Measurements from ENCODE around the gene PPM1L. TPM values are rescaled to one million over a fixed set of nuclear protein-coding genes. Genes with fewer than 3 reads are reported as not detected.

The PPM1L gene
- total RNA-seq, 1 experiment from 2014 or later: 7.3 TPM

DNA sequence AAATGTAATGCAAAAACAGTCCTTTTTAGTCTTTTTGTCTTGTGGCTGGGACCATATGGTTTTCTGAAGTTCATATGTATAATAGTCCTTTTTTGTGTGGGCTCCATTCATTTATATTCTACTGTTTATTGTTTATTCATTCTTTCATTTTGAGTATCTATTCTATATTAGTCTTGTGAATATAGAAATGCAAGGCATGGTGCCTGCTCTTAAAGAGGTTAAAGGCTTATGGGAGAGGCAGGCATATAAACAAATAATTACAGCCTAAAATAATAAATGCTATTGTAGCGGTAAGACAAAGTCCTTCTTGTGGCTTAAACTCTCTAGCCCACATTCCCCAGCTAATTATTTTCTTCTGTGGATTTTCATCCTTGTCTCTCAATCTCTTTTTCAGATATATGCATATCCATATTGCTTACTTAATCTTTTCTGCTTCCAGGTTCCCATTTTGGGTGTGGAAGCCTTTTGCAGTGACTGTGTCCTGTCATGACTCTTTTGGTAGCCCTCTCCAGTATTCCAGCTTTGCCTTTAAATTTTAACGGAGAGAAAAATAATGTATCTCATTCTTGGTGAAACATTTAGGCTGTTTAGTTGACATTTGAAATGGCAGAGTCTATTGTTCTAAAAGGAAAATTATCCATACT, 101.6 kb downstream of the PPM1L start:
- H3K4me1 Mint-ChIP-seq: peaks cover 4 to 6% of the 10 kb centered on the region in 2 experiments; a peak in 3 of 4 replicates
- H2AK5ac ChIP-seq (ENCODE audit: insufficient read length, low read length): no peak overlapping the region
- H3K9ac ChIP-seq (ENCODE audit: extremely low read depth, insufficient read length, low read length): no peak overlapping the region
- no peak overlapping the region for H2BK15ac ChIP-seq (ENCODE audit: low read depth, low read length)
- H3K23ac ChIP-seq (ENCODE audit: insufficient read length, low read depth, low read length): no peak overlapping the region
- DNase-seq: no peak
- H2AFZ ChIP-seq (ENCODE audit: low read length): no peak overlapping the region
- H4K8ac ChIP-seq (replicated peaks; ENCODE audit: insufficient read length, low read depth, low read length): no peak overlapping the region
- no peak overlapping the region for H3K4me2 ChIP-seq (ENCODE audit: insufficient read depth, insufficient read length, low read length)
- no peak overlapping the region for H3K4me3 Mint-ChIP-seq
- peaks cover 3 to 6% (median 5%) of the 10 kb centered on the region in 3 experiments; a peak in 5 of 7 replicates for H3K36me3 Mint-ChIP-seq (ENCODE audit: insufficient read depth in 1 of 3, low read depth in 3 of 3)
- no peak overlapping the region for H2BK120ac ChIP-seq (ENCODE audit: low read depth, low read length, poor library complexity, severe bottlenecking)
- no peak overlapping the region; a peak in 1 of 7 replicates for H3K27ac Mint-ChIP-seq
- H3K18ac ChIP-seq (ENCODE audit: insufficient read length, low read depth, low read length): no peak overlapping the region
- TF ChIP-seq, protein P1, sequence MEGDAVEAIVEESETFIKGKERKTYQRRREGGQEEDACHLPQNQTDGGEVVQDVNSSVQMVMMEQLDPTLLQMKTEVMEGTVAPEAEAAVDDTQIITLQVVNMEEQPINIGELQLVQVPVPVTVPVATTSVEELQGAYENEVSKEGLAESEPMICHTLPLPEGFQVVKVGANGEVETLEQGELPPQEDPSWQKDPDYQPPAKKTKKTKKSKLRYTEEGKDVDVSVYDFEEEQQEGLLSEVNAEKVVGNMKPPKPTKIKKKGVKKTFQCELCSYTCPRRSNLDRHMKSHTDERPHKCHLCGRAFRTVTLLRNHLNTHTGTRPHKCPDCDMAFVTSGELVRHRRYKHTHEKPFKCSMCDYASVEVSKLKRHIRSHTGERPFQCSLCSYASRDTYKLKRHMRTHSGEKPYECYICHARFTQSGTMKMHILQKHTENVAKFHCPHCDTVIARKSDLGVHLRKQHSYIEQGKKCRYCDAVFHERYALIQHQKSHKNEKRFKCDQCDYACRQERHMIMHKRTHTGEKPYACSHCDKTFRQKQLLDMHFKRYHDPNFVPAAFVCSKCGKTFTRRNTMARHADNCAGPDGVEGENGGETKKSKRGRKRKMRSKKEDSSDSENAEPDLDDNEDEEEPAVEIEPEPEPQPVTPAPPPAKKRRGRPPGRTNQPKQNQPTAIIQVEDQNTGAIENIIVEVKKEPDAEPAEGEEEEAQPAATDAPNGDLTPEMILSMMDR (conservative IDR thresholded peaks at IDR 0.05): no peak
- H3K4me1 ChIP-seq (ENCODE audit: insufficient read depth, low read length): no peaks in the 10 kb centered on the region
- no peak overlapping the region for H3T11ph ChIP-seq (ENCODE audit: low read length)
- H3K79me1 ChIP-seq (ENCODE audit: insufficient read depth, low read depth, low read length, poor library complexity, severe bottlenecking): no peaks in the 10 kb centered on the region
- no CpG with 5 or more reads among the region's 2 CpGs for WGBS (ENCODE audit: extremely low coverage, insufficient read length, low lambda C conversion rate)
- H3K56ac ChIP-seq (ENCODE audit: insufficient read length, low read depth, low read length): no peak overlapping the region
- H3K4ac ChIP-seq (ENCODE audit: low read depth, low read length): no peak overlapping the region
- H2BK12ac ChIP-seq (ENCODE audit: insufficient read length, low read depth, low read length): no peak overlapping the region
- H4K20me1 ChIP-seq (ENCODE audit: control insufficient read depth, insufficient read depth, insufficient read length): no peaks in the 10 kb centered on the region
- H3K27me3 Mint-ChIP-seq (ENCODE audit: low read depth): no peaks in the 10 kb centered on the region
- no peak overlapping the region for H2BK20ac ChIP-seq (ENCODE audit: low read depth, low read length, poor library complexity, severe bottlenecking)
- H3K79me2 ChIP-seq (ENCODE audit: insufficient read depth, low read length): no peaks in the 10 kb centered on the region
- H3K27me3 ChIP-seq (ENCODE audit: insufficient read depth, low read length): no peaks in the 10 kb centered on the region
- H3K23me2 ChIP-seq (ENCODE audit: insufficient read length, low read depth, low read length, poor library complexity, severe bottlenecking): no peaks in the 10 kb centered on the region
- no peak overlapping the region for H2BK5ac ChIP-seq (ENCODE audit: insufficient read length, low read length)
- H4K5ac ChIP-seq (ENCODE audit: insufficient read length, low read depth, low read length): no peak overlapping the region
- H3K27ac ChIP-seq (ENCODE audit: insufficient read length, low read depth, low read length): no peak overlapping the region
- H3K14ac ChIP-seq (ENCODE audit: insufficient read depth, low read length): no peak overlapping the region
- H3K9me3 ChIP-seq (ENCODE audit: control insufficient read depth, low read depth, low read length): no peaks in the 10 kb centered on the region
- no peak overlapping the region for H4K91ac ChIP-seq (ENCODE audit: insufficient read length, low read depth, low read length)
- no peaks in the 10 kb centered on the region; a peak in 2 of 5 replicates for H3K9me3 Mint-ChIP-seq
